Astrocyte (in vitro differentiated cells and primary cell): ENCODE results near the gene SEC22C. TPM values are rescaled to one million over a fixed set of nuclear protein-coding genes. Genes with fewer than 3 reads are reported as not detected.

Source experiments
- DNase-seq: peaks from one replicate; pipeline ENCODE4 v3.0.0-alpha.2; 2010; ENCODE audit warnings: low read depth
- FAIRE-seq: peaks from 2 replicates; lab custom pipeline; 2011; peaks lifted over from hg19 to GRCh38; lab: Jason Lieb, UNC
- H2AFZ ChIP-seq: 2 replicates; pipeline ENCODE4 v1.6.0; 2012; ENCODE audit warnings: low read depth, low read length, inconsistent platforms
- H3K27ac ChIP-seq: 2 replicates; pipeline ENCODE4 v1.5.1; 2011; ENCODE audit warnings: low read depth, low read length, inconsistent platforms
- H3K27me3 ChIP-seq: 2 replicates; pipeline ENCODE4 v1.6.0; 2011; ENCODE audit warnings: low read length, inconsistent platforms; ENCODE audit not compliant: insufficient read depth
- H3K36me3 ChIP-seq: 2 replicates; pipeline ENCODE4 v1.5.1; 2011; ENCODE audit warnings: low read length, inconsistent platforms; ENCODE audit not compliant: insufficient read depth
- H3K4me1 ChIP-seq: 2 replicates; pipeline ENCODE4 v1.5.1; 2011; ENCODE audit warnings: low read length, inconsistent platforms; ENCODE audit not compliant: insufficient read depth
- H3K4me2 ChIP-seq: 2 replicates; pipeline ENCODE4 v1.6.0; 2012; ENCODE audit warnings: low read length, inconsistent platforms
- H3K4me3 ChIP-seq: 2 replicates; pipeline ENCODE4 v1.5.1; 2011; ENCODE audit warnings: low read depth, mild to moderate bottlenecking, low read length, inconsistent platforms; ENCODE audit not compliant: insufficient read depth
- H3K79me2 ChIP-seq: 2 replicates; pipeline ENCODE4 v1.6.0; 2012; ENCODE audit warnings: mild to moderate bottlenecking, low read length, inconsistent platforms; ENCODE audit not compliant: insufficient read depth
- H3K9ac ChIP-seq: 2 replicates; pipeline ENCODE4 v1.6.0; 2012; ENCODE audit warnings: mild to moderate bottlenecking, low read length, inconsistent platforms
- H3K9me3 ChIP-seq: 2 replicates; pipeline ENCODE4 v1.5.1; 2012; ENCODE audit warnings: low read depth, mild to moderate bottlenecking, low read length, inconsistent platforms; ENCODE audit not compliant: insufficient read depth
- H4K20me1 ChIP-seq: 2 replicates; pipeline ENCODE4 v1.6.0; 2012; ENCODE audit warnings: low read length, inconsistent platforms; ENCODE audit not compliant: insufficient read depth
- H3K27ac Mint-ChIP-seq: one replicate; pipeline ENCODE4 v1.8.0; 2021; ENCODE audit warnings: mild to moderate bottlenecking, mixed read lengths; ENCODE audit not compliant: unreplicated experiment
- H3K27me3 Mint-ChIP-seq: one replicate; pipeline ENCODE4 v1.8.0; 2021; ENCODE audit warnings: low read depth, mixed read lengths; ENCODE audit not compliant: unreplicated experiment
- H3K36me3 Mint-ChIP-seq: one replicate; pipeline ENCODE4 v1.8.0; 2021; ENCODE audit warnings: low read depth, mixed read lengths; ENCODE audit not compliant: unreplicated experiment
- H3K4me1 Mint-ChIP-seq: one replicate; pipeline ENCODE4 v1.8.0; 2021; ENCODE audit warnings: low read depth, mixed read lengths; ENCODE audit not compliant: unreplicated experiment
- H3K4me3 Mint-ChIP-seq: one replicate; pipeline ENCODE4 v1.8.0; 2021; ENCODE audit warnings: mild to moderate bottlenecking, moderate library complexity, mixed read lengths; ENCODE audit not compliant: unreplicated experiment
- H3K9me3 Mint-ChIP-seq: one replicate; pipeline ENCODE4 v1.8.0; 2021; ENCODE audit warnings: mild to moderate bottlenecking, mixed read lengths; ENCODE audit not compliant: unreplicated experiment
- EZH2 ChIP-seq: IDR thresholded peaks from 2 replicates; pipeline ENCODE4 v1.6.1; 2012; ENCODE audit warnings: mild to moderate bottlenecking, low read length, inconsistent platforms; ENCODE audit not compliant: insufficient read depth
- total RNA-seq: library from RNA; stranded (reverse); gene quantifications from 2 replicates; pipeline ENCODE4 v1.2.1, GENCODE V29; 2021
- TF ChIP-seq, protein P1 (sequence below): IDR thresholded peaks from 2 replicates; pipeline ENCODE4 v1.5.1; 2011; ENCODE audit warnings: low read depth, mild to moderate bottlenecking, inconsistent platforms, low read length, moderate library complexity; ENCODE audit not compliant: insufficient read depth

Gene SEC22C
- total RNA-seq, 1 donor from 2014 or later: 37.4 TPM

DNA sequence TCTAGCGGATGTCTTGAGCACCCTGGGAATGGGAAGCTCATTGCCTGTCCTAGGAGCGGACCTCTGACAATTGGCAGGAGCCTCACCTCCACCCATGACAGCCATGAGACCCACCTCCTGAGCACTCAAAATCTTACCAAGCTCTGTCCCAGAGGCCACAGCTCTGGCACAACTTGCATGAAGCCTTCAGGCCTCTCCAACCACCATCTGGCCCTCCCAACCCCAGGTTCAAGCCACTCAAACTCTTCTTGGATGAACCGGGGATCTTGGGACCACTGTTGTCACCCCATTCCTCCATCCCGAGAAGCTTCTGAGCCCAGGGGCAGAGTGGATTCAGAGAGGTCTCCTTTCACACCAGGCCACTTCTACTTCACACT is 77.8 kb downstream of the SEC22C start:
- peaks cover 10% of the 10 kb centered on the region for H3K4me1 ChIP-seq
- Mint-ChIP-seq H3K27ac (no peak overlapping the region), H3K4me1 (peaks cover 4% of the 10 kb centered on the region), H3K4me3 (no peak overlapping the region), H3K9me3 (peaks cover 3% of the 10 kb centered on the region), H3K27me3 (peaks cover 63% of the 10 kb centered on the region), H3K36me3 (no peaks in the 10 kb centered on the region)
- H3K27ac ChIP-seq: no peak overlapping the region
- no peak for TF ChIP-seq EZH2
- TF ChIP-seq, protein P1, sequence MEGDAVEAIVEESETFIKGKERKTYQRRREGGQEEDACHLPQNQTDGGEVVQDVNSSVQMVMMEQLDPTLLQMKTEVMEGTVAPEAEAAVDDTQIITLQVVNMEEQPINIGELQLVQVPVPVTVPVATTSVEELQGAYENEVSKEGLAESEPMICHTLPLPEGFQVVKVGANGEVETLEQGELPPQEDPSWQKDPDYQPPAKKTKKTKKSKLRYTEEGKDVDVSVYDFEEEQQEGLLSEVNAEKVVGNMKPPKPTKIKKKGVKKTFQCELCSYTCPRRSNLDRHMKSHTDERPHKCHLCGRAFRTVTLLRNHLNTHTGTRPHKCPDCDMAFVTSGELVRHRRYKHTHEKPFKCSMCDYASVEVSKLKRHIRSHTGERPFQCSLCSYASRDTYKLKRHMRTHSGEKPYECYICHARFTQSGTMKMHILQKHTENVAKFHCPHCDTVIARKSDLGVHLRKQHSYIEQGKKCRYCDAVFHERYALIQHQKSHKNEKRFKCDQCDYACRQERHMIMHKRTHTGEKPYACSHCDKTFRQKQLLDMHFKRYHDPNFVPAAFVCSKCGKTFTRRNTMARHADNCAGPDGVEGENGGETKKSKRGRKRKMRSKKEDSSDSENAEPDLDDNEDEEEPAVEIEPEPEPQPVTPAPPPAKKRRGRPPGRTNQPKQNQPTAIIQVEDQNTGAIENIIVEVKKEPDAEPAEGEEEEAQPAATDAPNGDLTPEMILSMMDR: no peak
- no peak for DNase-seq
- no peaks in the 10 kb centered on the region for H3K36me3 ChIP-seq
- no peaks in the 10 kb centered on the region for H3K79me2 ChIP-seq
- H3K9ac ChIP-seq: no peak overlapping the region
- no peak overlapping the region for H3K4me3 ChIP-seq
- no peaks in the 10 kb centered on the region for H4K20me1 ChIP-seq
- H2AFZ ChIP-seq: no peak overlapping the region
- no peak overlapping the region for H3K4me2 ChIP-seq
- H3K9me3 ChIP-seq: no peaks in the 10 kb centered on the region
- no peak for FAIRE-seq
- peaks cover 29% of the 10 kb centered on the region for H3K27me3 ChIP-seq

DNA sequence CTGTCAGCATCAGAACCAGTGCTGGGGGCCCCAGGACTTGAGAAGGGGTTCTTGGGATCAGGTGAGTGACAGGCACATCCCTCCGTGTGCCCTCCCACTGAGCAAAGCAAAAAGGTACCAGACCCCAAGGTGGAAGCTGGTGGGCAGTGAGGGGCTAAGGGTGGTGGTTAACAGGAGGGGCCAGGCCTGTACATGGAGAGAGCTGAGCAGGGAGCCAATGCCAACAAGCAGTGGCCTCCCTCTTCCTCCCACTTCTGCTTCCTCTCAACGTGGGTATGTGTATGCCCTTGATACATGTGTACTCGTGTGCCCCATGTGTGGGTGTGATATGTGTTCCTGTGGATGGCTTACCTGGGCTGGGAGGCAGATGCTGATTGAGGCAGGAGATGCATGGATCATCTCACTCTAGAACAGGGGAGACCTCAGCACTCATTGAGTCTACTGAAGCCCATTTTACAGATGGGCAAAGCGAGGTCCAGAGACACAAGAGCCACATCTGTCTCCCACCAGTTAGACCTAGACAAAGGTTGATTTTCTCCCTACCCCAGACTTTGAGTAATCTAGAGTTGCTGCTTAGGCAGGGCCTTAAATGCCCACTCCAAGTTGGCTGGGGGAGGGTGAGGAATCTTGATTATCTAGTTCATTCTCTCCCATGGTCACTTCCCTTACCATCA is 78.4 kb downstream of the SEC22C start:
- Histone ChIP-seq H3K4me1 (peaks cover 10% of the 10 kb centered on the region), H3K27me3 (peaks cover 26% of the 10 kb centered on the region), H3K27ac (no peak overlapping the region), H3K9ac (no peak overlapping the region), H3K4me3 (no peak overlapping the region), H3K36me3 (no peaks in the 10 kb centered on the region), H4K20me1 (no peaks in the 10 kb centered on the region), H2AFZ (no peak overlapping the region), H3K4me2 (peak overlapping the region; percentile 83), H3K79me2 (no peaks in the 10 kb centered on the region), H3K9me3 (no peaks in the 10 kb centered on the region)
- Mint-ChIP-seq H3K9me3 (peaks cover 3% of the 10 kb centered on the region), H3K36me3 (no peaks in the 10 kb centered on the region), H3K27ac (no peak overlapping the region), H3K4me1 (peaks cover 4% of the 10 kb centered on the region), H3K4me3 (no peak overlapping the region), H3K27me3 (peaks cover 63% of the 10 kb centered on the region)
- TF ChIP-seq, protein P1: no peak
- no peak for TF ChIP-seq EZH2
- FAIRE-seq: no peak
- no peak for DNase-seq
